Measurements from ENCODE around the gene BCDIN3D.
"Not testable (repeated sequence)": the region's sequence is repeated elsewhere in the genome, so short reads cannot be mapped to it uniquely, and the experiment has no call there.

Gene BCDIN3D

DNA sequence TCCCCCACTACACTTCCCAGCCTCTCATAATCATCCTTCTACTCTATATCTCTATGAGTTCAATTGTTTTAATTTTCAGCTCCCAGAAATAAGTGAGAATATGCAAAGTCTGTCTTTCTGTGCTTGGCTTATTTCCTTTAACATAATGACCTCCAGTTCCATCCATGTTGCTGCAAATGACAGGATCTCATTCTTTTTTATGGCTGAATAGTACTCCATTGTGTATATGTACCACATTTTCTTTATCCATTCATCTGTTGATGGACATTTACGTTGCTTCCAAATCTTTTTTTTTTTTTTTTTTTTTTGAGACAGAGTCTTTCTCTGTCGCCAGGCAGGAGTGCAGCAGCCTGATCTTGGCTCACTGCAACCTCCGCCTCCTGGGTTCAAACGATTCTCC, 13.0 kb upstream of the BCDIN3D start:
- not testable (repeated sequence) for DNase-seq

DNA sequence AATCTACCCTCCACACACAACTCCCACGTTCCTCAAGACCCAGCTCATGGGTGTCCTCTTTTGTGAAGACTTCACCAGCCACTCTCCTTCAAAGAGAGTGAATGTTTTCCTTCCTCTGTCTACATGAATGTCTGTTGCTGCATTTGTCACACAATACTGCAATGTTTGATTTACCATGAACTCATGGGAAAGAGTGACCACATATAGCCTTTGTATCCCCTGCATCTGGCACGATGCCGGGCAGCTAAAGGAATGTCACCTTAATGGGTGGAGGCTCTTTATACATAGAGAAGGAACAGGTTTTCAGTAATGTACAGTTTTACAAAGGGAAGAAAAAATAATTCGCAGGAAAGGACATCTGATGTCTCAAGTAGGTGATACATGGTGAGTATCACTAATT, 12.1 kb upstream of the BCDIN3D start:
- DNase-seq, result no peak

DNA sequence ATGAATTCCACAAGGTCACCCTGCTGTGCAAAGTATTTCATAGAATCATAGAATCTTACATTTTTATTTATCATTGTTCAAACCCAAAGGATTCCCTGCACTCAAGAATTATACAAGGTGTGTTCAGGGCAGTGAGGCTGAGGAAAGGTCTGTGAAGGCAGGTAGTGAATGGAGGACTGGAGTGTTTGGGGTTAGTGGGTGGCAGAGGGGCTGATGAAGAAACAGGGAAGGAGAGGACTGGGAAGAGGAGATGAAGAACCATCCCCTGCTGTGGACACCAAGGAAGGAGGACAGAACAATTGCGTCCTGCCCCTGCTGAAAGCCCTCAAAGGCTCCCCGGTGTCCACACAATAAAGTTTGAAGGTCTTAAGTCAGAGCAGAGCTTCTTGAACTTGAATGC, 10.8 kb upstream of the BCDIN3D start:
- DNase-seq, result no peak

DNA sequence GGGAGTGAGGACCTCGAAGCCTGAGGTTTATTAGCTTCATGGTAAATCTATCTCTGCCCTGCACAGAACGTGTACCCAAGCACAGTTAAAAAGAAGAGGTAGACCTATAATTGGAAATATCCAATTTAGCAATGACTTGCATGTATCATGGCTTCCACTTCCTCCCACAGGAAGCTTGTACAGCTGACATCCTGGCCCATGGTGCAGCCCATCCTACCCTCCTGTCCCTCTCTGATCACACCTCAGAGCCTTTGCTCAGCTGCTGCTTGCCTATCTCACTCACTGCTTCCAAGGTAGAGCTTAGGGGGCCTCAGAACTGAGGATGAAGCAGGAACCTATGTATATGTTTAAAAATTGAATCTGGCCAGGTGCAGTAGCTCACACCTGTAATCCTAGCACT, 4.3 kb upstream of the BCDIN3D start:
- DNase-seq, result no peak

DNA sequence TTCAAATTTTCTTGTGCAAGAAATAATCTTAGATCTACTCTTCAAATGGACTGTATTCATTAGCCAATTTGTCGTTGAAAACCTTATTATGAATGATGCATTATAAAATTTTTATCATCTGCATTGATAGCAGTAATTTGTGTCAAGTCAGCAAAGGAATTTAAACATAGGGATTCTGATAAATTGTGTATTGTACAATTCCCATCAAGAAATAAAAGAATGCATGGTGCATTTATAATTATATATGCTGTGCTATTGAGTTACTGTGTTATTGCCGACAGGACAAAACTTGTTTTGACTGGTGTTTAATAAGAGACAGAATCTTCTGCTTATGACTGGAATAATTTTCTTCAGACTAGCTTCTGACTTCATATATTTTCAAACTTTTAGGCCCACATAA, 3.1 kb upstream of the BCDIN3D start:
- no peak for DNase-seq

DNA sequence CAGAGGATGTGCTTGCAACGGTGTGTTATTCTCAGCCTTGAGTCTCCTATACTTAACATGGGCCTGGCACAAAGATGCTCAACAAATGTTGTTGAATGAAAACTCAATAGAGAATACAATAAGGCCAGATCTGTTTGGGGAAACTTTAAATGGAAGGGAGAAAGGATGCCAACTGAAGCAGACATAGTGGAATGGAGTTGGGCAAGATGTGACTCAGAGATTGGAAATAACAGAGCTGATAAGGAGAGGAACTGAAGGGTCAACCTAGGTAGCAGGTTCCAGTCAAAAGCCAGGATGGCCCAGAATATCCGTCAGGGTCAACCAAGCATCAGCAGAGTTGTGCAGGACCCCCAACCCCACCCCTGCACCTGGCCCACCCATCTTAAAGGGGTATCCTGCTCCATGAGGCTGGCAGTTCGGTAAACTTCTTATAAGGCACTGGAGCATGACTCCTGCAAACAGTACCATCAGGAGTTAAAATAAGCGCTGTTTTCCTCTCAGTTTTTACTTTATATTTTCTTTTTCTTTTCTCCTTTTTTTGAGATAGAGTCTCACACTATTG, 1.1 kb upstream of the BCDIN3D start:
- DNase-seq, result no peak

DNA sequence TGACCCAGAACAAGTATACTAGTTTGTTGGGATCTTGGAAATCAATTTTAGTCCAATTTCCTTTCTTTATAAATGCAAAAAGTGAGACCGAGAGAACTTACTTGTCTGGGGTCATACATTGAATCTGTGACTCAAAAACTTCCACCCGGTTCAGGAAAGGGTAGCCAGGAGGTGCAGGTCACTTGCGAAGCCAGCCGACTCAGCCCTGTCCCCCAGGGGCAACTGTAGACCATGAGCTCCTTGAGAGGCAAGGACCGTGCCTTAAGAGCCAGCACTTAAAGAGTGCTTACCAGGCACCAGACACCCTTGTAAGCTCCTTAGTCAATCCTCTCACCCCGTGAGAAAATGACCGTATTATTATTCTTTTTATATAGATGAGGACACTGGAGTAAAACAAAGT, 505 bp upstream of the BCDIN3D start:
- DNase-seq, result no peak

DNA sequence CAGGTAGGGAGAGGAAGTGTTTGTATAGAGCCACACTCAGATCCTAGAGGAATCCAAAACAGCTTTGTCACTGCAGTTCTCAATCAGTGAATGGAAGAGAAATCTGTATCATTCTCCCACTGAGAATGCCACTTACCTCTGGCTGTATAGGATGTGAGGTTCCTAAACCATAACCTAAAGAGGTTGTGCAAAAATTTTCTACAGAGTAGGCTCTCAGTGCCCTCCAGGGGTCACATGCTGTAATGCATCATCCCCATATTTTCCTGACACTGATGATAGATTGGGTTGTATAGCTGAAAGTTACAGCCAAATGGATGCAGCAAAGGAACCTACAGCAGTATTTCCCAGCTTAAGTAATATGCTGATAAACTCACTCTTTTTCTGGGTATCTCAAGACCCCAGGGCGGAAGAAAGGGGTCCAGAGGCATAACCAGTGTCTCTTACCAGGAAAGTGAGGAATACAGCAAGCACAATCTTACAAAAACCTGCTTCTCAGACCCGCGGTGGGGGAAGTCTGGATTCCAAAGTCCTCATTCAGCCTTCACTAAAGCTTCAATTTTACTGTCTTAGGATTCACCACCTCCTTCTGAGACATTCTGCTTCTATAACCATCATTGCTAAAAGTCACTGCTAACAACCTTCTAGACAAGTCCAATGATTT, 3.8 kb downstream of the BCDIN3D start:
- DNase-seq, result no peak

DNA sequence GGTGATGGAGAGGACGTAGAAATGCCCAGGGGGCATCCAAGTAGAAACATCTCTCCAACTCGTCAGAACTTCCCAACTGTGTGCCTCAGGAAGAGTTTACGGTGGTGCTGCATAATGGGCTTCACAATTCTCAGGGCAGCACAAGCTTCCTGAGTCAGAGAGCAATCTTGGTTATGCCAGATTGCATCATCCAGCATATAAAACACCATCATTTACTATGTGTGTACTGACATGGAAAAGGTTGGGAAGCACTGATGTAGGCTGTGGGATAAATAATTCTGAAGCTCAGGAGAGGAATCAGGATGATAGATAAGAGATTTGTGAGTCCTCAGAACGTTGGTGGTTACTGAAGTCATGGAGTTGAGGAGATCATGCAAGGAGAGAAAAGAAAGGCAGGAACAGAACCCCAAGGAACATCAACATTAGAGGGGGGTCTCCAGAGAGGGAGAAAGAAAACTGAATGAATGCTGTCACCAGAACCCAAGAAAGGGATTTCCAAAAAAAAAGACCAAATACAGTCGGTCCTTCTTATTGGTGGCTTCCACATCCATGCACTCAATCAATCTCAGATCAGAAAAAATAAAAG, 10.0 kb downstream of the BCDIN3D start:
- DNase-seq, result no peak

DNA sequence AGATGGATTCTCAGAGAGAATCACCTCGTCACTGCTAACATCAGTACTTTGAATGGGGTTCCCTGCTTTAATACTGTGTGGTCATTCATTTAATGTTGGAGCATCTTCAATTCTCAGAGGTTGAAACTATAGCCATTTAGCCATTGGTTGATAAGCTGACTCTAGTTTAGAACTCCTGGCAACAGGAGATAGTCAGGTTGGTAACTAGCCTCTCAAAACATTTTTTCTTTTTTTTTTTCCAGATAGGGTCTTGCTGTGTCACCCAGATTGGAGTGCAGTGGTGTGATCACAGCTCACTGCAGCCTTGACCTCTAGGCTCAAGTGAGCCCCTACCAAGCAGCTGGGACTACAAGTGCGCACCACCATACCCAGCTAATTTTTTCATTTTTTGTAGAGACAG, 11.2 kb downstream of the BCDIN3D start:
- DNase-seq, result no peak

DNA sequence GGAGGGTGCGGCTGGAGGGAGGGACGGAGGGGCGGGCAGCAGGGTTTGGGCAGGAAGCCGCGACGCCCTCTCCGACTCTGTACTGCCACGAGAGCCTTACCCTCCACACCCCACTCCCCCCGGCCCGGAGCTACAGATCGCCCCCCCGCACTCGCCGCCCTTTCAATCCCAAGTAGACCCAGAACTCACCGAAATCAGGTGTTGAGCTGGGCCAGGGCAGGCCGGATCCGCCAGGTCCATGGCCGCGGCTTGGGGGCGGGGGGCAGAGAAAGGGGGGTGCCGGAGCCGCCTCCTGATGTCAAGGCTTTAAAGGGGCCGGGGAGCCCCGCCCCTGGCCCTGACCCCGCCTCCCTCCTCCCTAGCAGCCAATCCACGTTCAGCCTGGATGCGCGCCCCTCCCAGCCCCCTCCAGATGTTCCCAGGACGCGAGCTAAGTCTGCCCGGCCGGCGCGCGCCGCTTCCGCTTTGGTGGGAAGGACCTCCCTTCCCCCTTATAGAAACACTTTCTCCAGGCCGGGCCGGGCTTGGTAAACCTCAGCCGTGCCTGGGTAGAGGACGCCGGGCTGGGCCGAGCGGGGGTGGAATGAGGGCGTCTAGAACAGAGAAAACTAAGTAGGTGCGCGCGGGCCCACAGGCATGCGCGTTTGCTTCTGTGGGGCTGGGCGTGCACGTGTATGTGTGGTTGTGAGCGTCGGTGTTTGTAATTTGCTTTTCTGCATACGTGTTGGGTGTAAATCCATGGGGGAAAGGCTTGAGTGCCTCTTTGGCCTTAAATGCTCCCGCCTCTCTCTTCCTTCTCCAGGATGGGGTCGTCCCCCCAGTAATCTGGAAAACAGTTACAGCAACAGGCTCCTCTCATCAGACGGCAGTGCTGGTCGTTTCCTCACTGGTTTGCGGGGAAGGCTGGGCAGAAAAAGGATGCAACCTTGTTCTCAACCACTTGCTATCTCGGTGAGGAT, 14.5 kb downstream of the BCDIN3D start, which contains the start of gene NCKAP5L:
NCKAP5L (minus strand) TSS at position 281 of the 959 bp plus-strand sequence. CDS start 24,369 bp downstream, outside the sequence.
- peak; percentile 52 for DNase-seq

DNA sequence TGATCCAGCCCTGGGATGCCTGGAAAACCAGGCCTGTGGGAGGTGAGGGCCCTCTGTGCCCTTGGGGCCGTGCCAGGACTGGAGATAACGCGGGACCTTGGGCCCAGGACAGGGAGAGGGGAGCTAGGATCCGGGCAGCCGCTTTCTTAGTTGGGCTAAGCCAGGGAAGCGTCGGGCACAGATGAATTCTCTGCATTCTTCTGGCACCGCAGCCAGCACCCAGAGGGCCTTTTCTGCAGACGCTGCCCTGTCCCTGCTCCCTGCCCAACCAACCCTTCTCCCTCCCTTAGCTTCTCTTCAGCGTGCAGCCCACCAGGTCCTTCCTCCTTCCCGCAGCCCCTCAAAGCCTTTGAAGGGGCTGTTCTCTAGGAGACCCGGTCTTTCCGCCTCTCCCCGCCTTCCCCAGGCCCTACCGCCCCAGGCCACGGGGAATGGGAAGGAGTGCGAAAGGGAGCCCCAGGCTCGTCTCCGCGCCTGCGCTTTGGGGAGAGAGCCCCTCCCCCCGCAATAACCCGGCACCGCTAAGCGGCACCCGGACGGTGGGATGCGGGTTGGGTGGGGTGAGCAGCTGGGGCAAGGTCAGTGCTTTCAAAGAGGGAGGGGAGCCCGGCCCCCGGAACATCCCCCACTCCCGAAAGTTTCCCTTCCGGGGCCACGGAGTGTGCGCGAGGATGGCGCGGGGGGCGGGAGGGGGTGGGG, 15.4 kb downstream of the BCDIN3D start:
- DNase-seq, result no peak

DNA sequence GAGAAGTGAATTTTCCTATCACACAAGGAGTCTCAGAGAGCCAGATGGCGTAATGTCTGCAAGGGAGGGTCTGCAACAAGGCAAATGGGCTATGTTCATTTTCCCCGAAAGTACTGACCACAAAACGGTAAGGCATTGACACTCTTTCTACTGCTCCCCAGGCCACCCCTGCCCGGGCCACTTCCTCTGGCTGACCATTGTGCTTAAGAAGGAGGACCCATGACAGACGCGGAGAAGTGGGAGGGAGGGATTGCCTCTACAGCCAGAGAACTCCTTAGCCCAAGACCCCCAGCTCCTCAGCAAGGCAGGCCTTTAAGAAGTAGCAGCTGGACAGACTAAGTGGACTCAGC, 15.9 kb downstream of the BCDIN3D start:
- no peak for DNase-seq

DNA sequence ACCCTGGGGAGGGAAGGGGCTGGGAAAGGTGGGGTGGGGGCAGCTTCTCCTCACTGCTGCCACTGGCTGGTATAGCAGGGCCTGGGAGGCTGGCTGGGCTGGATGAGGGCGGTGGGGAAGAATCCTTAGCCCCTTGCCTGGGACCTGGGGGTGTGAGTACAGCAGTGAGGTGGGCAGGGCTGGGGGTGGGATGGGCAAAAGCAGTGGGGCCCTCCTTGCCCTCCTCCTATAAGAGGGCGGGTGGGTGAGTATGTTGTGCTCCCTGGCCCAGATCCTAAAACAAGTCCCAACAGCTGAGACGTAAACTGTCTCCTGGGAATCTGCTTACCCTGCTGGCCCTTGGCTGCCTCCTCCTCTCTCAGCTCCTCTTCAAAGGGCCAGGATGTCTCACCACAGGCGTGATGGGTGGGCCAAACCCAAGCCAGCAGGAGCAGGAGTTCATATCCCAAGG, 16.9 kb downstream of the BCDIN3D start:
- DNase-seq, result no peak

DNA sequence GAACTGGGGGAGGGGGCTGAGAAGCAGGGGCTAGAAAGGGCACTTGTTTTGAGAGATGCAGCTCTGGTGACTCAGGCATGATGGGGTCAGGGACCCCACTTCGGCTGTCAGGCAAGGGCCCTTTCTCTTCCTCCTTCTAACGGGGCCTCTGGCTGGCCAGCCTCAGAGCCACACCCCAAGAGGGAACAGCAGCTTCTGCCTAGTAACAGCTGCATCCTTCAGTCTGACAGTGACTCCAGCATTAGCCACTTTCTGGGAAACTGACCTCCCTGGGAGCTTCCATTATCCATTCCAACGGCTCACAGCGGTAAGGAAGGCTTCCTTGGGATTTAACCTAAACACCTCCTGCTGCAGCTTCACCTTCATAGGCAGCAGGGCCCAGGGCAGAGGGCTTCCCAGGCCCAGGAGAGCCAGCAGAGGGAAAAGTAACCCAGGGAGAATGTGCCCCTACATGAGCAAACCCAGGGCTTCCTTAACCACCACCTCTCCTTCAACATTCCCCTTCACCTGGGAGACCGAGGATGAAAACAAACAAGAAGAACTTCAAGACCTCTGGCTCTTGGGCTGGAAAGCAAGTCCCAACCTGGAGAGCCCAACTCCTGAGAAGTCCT, 17.4 kb downstream of the BCDIN3D start:
- DNase-seq, result no peak

DNA sequence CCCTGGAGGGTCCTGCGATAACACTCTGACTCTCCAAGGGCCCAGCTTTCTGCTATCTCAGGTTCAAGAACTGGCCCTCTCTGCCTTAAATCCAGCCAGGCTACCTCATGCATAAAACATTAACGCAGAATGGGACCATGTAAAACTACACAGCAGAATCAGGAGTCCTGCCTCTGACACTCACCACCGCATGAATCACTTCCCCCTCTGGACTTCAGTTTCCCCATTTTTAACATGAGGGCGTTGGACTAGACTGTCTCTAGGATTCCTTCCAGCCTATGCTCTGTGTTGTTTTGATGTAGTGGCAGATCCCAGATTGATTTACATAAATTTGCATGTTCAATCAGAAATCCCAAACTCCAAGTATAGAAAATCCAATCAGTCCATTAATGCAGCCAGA, 18.0 kb downstream of the BCDIN3D start:
- no peak for DNase-seq

DNA sequence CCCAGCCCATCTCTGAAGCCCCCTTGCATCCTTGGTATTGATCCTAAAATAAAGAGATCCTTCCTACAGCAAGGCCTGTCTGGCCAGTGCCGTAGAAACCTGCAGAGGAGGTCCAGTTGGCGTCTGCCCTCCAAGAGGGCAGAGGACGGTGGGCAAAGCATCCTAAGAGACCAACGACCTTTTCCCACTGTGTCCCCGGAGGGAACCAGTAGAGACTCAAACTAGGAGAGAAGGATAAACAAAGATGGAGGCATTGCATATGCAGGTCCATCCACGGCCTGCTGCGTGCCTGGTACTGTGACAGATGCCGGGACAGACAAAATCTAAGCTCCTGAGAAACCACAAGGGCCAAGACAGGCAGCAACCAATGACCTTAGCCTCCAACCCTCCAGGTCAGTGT, 18.5 kb downstream of the BCDIN3D start:
- DNase-seq, result no peak

DNA sequence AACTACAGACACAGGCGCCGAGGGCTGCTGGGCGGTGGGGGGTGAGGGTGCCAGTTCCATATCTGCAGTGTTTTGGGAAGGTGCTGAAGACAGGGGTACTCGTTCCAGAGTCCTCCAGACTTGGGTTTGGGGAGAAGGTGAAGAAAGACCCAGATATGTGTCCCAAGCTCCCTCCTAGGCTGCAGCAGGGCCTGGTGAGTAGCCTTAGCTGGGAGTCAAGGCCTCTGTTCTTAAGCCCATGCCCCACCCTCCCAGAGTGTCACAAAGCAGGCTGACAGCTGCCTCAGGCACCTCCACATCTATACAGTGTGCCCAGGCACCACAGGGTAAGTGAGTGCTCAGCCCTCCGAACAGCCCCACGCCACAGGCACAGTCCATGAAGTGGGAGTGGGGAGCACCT, 19.0 kb downstream of the BCDIN3D start:
- no peak for DNase-seq

DNA sequence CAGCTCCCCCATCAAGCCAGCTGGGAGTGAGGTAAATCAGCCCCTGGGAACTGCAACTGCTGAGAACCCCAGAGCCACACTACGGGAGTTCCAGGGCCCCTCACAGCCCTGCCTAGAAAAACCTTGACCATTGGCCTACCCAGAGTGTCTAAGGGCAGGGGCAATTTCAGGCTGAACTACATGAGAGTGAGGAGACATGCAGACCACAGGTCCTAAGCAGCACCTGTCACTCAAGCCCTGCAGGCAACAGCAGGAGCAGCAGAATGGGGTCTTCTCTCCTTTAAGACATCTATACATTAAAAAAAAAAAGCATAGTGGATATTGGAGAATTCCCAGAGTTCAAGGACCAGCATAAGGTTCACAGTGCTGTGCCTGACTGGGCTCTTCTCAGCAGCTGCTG, 19.6 kb downstream of the BCDIN3D start:
- no peak for DNase-seq

DNA sequence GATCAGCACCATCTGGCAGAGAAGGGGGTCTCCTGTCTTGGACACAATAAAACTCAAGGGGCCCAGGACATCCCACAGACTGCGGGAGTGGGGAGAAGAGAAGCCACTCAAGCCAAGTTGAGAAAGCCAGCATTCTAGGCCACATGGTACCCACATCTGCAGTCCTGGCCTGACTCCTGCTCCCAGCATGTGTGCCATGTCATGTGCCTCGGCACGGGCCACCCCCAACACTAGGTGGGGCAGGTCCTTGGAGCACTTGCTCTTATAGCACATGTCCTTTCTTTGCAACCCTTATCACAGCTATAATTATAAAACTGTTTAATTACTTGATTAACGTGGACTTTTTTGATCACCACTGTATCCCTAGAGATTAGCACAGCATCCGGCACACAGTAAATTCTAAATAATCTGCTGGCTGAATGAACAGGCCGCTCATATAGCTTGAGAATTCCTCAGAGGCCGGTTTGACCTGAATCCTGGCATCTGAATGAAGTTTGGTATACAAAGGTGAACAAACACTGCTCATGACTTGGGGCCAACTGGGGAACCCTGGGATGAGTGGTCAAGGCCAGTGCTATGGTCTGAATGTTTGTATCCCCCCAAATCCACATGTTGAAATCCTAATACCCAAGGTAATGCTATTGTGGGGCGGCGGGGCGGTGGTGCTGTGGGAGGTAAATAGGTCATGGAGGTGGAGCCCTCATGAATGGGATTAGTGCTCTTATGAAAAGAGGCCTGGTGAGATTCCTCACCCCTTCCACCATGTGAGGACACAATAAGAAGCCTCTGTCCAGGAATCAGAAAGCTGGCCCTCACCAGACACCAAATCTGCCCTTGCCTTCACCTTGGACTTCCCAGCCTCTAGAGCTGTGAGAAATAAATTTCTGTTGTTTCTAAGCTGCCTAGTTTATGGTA, 21.3 kb downstream of the BCDIN3D start:
- no peak for DNase-seq

DNA sequence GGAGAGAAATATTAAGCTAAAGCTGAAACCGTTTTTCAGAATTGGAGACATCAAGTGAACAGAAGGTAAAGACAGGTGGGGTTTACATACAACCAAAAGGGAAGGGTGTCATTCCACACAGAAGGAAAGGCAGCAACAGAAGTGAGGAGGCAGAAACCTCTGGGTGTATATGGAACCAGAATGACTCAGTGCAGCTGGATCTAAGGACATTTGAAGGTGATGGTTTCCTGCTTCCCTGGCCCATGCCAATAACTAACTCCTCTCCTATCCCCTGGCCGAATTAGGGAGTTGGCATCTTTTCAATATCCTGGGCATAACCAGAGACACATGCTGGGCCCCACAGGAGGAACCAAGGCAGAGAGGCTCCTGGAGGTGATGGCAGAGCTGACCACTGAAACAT, 23.1 kb downstream of the BCDIN3D start:
- DNase-seq, result no peak

Measured in NCI-H1436 treated with DMSO at 0.1 percent for 48 hours (cell line).